Jurkat, Clone E6-1 (cell line): ENCODE measurements around the gene DNAI4.

ENCODE experiments used
- DNase-seq: peaks from one replicate; pipeline ENCODE4 v3.0.0-alpha.2; 2011; ENCODE audit warnings: low read depth, low spot score
- H3K4me3 ChIP-seq: 2 replicates; pipeline ENCODE4 v1.5.1; 2011; ENCODE audit warnings: mild to moderate bottlenecking, low read length, control low read depth, moderate library complexity

The DNAI4 gene

DNA sequence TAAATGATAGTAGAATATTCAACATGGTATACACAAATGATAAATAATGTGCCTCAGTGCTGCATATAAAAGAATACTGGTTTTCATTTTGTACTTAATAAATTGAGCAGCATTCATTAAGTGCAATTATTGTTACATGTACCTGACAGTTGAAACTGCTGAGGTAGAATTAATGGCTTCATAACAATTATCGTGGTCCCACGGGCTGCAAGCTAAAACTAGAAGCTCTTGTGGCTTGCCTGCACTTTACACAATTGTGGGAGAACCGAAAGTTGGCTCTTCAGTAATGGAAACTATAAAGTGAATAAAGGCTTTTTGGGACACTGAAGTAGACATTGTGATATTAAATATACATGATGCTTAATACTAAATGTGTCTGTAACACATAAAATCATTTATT is 146.8 kb downstream of the DNAI4 start:
- DNase-seq = no peak
- H3K4me3 ChIP-seq = no peak overlapping the region

DNA sequence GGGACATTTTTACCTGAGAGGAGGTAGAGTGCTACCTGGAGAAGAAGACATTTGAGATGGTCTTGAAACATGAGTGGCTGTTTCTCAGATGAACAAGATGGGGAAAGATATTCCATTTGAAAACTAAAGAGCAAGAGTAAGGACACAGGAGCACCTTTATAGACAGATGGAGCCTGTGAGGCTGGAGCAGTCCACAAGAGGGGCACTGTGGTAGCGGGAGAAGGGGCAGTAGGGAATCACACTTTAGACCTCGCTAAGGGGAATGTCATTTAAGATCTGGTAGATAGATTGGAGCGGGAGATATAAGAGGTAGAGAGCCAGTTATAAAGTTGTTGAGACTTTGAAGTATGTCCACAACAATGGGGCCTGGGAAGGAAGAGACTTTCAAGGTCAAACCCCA is 149.0 kb downstream of the DNAI4 start:
- DNase-seq = no peak
- no peak overlapping the region for H3K4me3 ChIP-seq

DNA sequence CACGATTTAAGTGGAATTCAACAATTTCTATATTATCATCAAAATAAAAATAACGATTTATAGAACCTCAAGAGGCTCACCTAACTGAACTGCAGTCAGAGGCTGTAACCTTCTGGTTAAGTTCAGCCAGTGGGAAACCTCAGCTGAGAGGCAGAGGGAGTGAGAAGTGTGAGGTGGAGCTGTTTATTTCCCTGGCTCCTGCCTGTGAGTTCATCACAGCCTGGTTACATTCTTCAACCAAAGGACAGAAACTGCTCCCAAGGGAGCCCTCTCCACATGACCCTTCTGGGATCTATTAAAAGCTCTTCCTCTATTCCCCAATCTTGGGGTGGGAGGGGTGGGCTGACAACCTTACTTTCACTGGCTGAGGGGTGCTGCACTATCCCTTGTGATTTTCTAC is 150.2 kb downstream of the DNAI4 start:
- no peak for DNase-seq
- no peak overlapping the region for H3K4me3 ChIP-seq

DNA sequence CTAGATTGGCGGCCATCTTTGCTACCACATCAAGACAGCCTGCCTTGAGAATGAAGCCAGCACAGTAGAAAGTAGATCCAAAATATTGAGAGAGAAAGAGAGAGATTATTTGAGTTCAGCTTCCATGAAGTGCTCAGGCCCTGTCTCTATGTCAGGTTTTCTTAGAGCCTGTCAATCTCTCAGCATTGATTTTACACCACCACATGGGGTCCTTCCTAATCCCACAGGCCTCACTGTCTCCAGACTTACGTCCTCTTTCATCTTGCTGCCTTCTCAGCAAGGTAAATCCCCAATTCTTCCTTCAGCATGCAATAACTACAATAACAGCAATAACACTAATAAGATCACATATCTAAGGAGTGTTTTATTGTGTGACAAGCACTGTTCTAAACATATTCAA is 151.4 kb downstream of the DNAI4 start:
- H3K4me3 ChIP-seq = no peak overlapping the region
- no peak for DNase-seq

DNA sequence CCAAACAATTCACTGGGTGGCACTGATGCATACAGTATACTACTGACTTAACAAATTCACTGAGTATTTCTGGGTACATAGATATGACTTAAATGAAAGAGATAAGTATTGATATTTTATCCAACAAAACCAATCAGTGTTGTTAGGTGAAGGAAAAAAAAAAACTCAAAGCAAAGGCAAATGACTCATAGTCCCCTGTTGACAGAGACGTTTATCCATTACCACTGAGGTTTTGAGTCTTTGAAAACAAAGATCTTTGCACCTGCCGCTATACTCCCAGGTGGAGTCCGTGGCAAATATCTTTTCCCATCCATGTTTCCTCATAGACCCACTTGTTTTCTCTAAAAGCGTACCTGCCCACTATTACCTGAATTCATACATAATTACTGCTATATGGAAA is 154.0 kb downstream of the DNAI4 start:
- no peak overlapping the region for H3K4me3 ChIP-seq
- peak; percentile 8 for DNase-seq

DNA sequence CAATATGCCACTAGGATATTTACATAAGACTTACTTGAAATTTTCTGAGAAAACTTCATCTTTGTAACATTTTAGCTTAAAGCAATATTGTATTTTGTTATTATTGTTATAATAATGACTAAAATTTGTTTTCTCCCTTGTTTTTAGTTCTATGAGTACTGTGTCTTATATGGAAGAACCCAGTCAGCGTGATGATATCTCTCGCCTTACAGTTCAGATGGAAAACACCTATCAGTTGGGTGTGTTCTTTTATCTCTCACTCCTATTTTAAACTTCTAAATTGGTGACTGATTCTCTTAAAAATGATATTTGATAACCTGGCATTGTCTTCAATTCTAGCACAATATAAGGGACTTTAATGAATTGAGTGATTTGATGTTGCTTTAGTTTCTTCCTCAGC is 154.4 kb downstream of the DNAI4 start:
- no peak overlapping the region for H3K4me3 ChIP-seq
- DNase-seq = no peak

DNA sequence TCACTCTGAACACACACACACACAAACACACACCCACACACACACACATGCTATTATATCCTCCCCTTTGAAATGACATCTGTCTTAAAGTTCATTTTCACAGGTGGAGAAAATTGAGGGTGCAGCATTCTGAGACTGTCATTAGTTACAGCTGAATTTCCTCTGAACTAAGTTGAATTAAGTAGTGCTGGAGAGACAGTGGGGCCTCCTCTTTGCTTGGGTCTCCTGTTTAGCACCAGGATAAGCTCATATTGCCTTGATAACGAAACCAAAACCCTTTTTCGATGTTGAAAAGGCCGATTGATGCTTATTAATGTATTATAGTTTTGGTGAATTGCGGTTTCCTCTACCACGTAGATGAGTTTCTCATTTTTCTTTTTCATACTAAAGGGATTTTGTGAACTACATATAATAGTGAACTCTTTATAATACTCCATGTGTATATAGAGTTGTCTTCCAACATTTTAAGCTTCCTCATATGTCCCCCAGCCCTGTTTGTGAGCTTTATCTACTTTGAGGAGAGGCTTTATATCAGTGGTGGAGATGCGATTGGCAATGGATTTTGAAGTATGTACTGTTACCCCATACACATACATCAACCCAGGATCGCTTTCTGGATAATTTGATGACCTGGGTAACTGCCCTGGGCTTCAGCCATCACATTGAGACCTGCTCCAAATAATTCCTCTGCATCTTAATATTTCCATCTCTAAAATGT is 155.0 kb downstream of the DNAI4 start:
- no peak overlapping the region for H3K4me3 ChIP-seq
- DNase-seq = peak; percentile 65

DNA sequence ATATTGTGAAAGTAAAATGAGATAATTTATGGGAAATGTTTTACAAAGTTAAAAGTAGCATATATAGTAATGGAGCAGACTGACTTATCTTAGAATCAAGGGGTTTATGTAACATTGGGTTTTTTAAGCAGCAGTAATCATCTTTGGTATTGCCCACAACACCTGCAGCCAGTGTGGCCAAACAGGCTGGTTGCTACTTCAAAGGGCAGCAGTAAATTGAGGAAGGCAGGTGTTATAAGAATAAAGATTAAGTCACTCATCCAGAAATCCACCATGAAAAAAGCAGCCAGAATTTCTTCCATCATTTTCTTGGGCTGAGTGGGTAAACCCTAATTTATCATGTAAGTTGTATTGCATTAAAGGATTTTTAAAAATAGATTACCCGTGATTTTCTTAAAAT is 155.7 kb downstream of the DNAI4 start:
- DNase-seq = peak; percentile 82
- no peak overlapping the region for H3K4me3 ChIP-seq

DNA sequence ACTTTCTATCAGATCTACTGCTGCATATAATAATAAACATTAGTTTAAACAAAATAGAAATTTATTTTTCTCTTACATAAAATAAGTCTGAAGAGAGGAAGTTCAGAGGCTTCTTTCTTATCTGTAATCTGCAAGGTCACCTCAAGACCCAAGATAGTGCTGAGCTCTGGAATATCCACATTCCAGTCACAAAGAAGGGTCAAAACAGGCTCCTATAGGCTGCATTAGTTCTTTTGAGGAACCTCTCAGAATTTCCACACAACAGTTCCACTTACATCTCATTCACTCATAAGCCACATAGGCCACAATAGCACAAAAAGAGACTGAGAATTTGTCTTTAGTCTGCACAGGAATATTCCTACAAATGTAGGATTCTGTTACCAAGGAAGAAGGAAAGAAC is 157.0 kb downstream of the DNAI4 start:
- no peak overlapping the region for H3K4me3 ChIP-seq
- no peak for DNase-seq

DNA sequence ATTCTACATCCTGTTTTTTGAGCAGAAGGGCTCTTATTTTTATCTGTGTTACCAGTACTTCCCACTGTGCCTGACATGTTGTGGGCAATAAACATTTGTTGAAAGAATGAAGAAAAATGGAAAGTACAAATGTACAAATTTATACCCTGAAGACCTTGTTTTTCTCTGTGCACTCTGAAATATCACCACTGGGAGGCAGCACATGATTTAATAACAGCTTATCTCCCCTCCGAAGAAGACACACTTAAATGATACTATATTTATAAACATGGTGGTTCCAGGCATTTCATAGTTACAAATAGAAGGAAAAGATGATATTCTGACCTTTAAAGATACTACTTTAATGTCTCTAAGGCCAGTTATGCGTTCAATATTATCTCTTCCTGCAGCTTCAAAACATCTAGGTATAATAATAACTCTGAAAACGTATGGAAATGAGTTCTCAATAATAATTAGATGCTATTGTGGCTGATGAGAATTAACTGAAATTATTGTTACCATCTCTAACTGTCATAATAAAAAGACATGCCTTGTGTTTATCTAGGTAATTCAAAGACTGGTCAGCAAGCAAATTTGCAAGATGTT is 159.6 kb downstream of the DNAI4 start:
- H3K4me3 ChIP-seq = no peak overlapping the region
- DNase-seq = peak; percentile 59
